Activated CD4-positive, alpha-beta T cell treated with anti-CD3 and anti-CD28 coated beads, Interleukin-2, amount 50 U/mL, for 16 hours (primary cell): ENCODE results near the gene RALGPS1.

Experiments used
- DNase-seq: peaks from one replicate; pipeline ENCODE4 v3.0.0-alpha.2; 2020

RALGPS1 gene

GRCh38 chr9:127231666-127232065, 317.1 kb downstream of the RALGPS1 start:
- DNase-seq: no peak

- no peak for DNase-seq
Measured at GRCh38 chr9:127232833-127233549, 318.4 kb downstream of the RALGPS1 start.

GRCh38 chr9:127233550-127233949, 319.0 kb downstream of the RALGPS1 start:
- no peak for DNase-seq

- no peak for DNase-seq
Measured at GRCh38 chr9:127233989-127234388, 319.4 kb downstream of the RALGPS1 start.

- DNase-seq: no peak
Measured at GRCh38 chr9:127237801-127238200, 323.2 kb downstream of the RALGPS1 start.

- DNase-seq: no peak
Measured at GRCh38 chr9:127241354-127241753, 326.8 kb downstream of the RALGPS1 start.

- peak; percentile 96 for DNase-seq
Measured at GRCh38 chr9:127244609-127245601, 330.3 kb downstream of the RALGPS1 start.

- DNase-seq: no peak
Measured at GRCh38 chr9:127245637-127246164, 331.1 kb downstream of the RALGPS1 start.

GRCh38 chr9:127248241-127248640, 333.7 kb downstream of the RALGPS1 start:
- DNase-seq: no peak

- DNase-seq: no peak
Measured at GRCh38 chr9:127249877-127250276, 335.3 kb downstream of the RALGPS1 start.

GRCh38 chr9:127250896-127251391, 336.4 kb downstream of the RALGPS1 start:
- DNase-seq: no peak

- no peak for DNase-seq
Measured at GRCh38 chr9:127252410-127253318, 338.1 kb downstream of the RALGPS1 start.

- DNase-seq: no peak
Measured at GRCh38 chr9:127253446-127253845, 338.9 kb downstream of the RALGPS1 start.

GRCh38 chr9:127255692-127256091, 341.1 kb downstream of the RALGPS1 start:
- no peak for DNase-seq

- no peak for DNase-seq
Measured at GRCh38 chr9:127256324-127256723, 341.7 kb downstream of the RALGPS1 start.

- DNase-seq: no peak
Measured at GRCh38 chr9:127258606-127259471, 344.3 kb downstream of the RALGPS1 start.

- DNase-seq: no peak
Measured at GRCh38 chr9:127262602-127263001, 348.0 kb downstream of the RALGPS1 start.

- no peak for DNase-seq
Measured at GRCh38 chr9:127263237-127263636, 348.7 kb downstream of the RALGPS1 start.

GRCh38 chr9:127263664-127264063, 349.1 kb downstream of the RALGPS1 start:
- no peak for DNase-seq

- DNase-seq: no peak
Measured at GRCh38 chr9:127264462-127265219, 350.1 kb downstream of the RALGPS1 start, which contains the start of gene GARNL3. Gene GARNL3 (plus strand): TSS chr9:127264774. CDS start chr9:127264878, 104 bp downstream.
